Measurements from ENCODE around the gene EDA.

GRCh38 chrX:70001708-70002341 lies 385.9 kb downstream of the EDA start:
- TF ChIP-seq, protein P1, sequence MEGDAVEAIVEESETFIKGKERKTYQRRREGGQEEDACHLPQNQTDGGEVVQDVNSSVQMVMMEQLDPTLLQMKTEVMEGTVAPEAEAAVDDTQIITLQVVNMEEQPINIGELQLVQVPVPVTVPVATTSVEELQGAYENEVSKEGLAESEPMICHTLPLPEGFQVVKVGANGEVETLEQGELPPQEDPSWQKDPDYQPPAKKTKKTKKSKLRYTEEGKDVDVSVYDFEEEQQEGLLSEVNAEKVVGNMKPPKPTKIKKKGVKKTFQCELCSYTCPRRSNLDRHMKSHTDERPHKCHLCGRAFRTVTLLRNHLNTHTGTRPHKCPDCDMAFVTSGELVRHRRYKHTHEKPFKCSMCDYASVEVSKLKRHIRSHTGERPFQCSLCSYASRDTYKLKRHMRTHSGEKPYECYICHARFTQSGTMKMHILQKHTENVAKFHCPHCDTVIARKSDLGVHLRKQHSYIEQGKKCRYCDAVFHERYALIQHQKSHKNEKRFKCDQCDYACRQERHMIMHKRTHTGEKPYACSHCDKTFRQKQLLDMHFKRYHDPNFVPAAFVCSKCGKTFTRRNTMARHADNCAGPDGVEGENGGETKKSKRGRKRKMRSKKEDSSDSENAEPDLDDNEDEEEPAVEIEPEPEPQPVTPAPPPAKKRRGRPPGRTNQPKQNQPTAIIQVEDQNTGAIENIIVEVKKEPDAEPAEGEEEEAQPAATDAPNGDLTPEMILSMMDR (IDR thresholded peaks at IDR 0.05; ENCODE audit: low read depth, low read length, poor library complexity, severe bottlenecking): no peak
- no peak for TF ChIP-seq EZH2phosphoT487 (IDR thresholded peaks at IDR 0.05; ENCODE audit: borderline replicate concordance, low read length)

Measured in DOHH2 (cell line).